GM21576 (cell line): Measurements from ENCODE around the gene MYO9A.
"Not testable (repeated sequence)": the region's sequence is repeated elsewhere in the genome, so short reads cannot be mapped to it uniquely, and the experiment has no call there.

Source experiments
- ATAC-seq: cut with Tn5 transposase; IDR thresholded peaks from one replicate; pipeline ENCODE4 v1.9.1; 2021; ENCODE audit warnings: mild to moderate bottlenecking, moderate library complexity; ENCODE audit not compliant: unreplicated experiment

MYO9A gene

DNA sequence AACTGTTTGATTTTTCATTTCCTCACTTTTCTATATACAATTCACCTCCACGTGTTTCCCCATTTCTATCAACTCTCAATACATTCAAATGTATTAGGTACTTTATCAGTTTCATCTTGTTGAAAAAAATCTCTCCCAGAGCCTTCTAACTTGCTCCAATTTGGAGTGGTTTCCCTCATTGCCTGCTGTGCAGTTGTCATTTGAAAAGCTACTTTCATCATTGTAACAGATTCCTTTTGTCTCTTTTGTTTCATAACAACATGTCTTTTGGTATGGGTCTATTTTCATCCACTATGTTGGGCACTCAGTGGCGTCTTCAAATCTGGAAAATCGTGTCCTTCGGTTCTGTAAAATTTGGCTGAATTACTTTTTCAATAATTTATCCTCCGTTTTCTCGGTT, 232.6 kb downstream of the MYO9A start:
- ATAC-seq: no peak

DNA sequence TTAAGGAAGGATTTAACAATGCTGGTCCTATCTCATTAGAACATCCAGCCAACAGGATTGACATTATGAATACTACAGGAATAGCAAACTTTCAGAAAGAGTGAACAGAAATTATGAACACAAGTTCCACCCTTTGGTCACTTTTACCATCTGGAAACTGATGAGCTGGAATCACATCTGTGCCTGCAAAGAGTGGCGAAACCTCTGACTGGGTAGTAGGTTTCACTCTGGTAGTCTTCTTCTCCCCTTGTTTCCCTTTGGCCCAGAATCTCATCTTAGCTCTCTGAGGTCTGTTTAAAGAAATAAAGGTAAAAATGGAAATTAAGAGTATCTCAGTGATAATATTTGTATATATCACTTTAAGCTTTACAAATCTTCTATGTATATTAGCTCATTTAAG, 234.5 kb downstream of the MYO9A start:
- ATAC-seq: no peak

DNA sequence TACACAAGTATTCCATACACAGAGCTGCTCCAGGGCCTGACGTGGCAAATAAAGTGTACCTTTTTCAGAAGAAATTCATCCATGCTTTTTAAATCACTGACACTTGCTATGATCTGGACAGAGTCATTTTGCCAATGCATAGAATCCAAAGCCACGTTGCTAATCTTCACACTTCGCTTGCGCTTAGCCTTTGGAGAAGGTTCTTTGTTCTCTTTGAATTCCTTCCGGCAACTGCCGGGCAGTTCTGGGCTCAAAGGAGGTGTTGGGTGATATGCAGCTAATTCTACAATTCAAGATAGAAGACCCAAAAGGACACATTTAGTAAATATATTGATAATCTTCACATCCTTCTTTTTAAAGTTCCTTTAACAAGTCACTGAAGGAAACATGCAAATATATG, 237.7 kb downstream of the MYO9A start:
- no peak for ATAC-seq

DNA sequence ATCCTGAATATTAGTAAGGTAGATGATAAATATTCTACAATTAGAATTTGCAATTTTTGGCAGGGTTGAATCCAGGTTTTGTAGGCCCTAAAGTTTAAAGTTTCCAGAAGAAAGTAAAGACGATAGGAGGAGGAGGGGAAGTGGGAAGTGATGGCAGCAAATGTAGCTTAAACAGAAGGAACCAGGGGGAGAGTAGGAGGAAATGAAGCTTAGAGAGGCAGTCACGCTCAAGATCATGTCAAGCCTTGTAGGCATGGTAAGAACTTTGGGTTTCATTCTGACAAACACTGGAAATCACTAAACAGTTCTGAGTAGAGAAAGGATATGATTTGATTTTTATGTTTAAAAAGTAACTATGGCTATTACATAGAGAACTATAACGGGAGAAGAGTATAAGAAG, 243.7 kb downstream of the MYO9A start:
- ATAC-seq: no peak

DNA sequence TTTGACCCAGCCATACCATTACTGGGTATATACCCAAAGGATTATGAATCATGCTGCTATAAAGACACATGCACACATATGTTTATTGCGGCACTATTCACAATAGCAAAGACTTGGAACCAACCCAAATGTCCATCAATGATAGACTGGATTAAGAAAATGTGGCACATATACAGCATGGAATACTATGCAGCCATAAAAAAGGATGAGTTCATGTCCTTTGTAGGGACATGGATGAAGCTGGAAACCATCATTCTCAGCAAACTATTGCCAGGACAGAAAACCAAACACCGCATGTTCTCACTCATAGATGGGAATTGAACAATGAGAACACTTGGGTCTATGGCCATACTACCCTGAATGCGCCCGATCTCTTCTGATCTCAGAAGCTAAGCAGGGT, 259.7 kb downstream of the MYO9A start:
- ATAC-seq: not testable (repeated sequence)

DNA sequence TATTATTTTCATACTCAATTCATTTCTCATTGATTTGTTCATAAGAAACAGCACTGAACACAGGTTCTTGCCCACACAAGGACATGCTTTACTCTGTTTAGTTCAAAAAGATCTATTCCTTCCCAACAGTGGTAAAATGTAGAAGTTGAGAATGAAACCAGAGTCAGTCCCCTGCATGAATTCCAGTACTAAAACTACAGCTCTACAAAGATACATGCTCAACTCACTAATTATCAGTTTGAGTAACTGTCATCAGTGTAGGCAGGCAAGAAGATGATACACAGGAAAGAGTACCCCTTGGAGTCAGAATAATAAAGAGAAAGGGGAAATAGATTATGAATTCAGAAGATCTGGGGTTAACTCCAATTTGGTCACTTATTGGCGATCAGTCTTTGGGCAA, 264.4 kb downstream of the MYO9A start:
- ATAC-seq: no peak

DNA sequence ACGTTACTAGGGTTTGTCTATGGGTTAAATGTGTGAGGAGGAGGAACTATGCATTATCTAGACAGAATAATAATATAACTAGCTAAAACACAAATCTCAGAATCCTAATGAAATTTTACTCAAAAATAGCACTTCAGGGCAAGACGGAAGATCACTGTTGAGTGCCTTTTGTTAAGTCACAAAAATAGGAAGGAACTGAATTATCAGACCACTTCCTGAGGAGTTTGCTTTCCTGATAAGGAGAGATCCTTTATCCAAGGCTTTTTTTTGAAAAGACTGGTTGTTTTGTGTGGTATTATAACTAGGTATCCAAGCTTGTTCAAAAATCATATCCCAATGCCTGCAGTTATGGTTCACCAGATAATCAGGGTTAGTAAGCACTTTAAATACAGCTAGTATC, 273.0 kb downstream of the MYO9A start:
- ATAC-seq: no peak

DNA sequence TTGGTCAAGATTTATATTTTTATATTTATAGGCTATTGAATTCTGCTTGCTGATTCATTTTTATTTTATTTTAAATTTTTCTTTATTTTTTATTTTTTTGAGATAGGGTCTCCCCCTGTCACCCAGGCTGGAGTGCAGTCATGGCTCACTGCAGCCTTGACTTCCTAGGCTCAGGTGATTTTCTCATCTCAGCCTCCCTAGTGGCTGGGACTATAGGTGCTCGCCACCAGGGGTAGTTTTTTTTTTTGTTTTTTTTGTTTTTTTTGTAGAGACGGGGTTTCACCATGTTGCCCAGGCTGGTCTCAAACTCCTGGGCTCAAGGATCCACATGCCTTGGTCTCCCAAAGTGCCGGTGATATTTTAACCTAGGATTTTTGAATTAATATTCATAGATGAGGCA, 276.4 kb downstream of the MYO9A start:
- no peak for ATAC-seq

DNA sequence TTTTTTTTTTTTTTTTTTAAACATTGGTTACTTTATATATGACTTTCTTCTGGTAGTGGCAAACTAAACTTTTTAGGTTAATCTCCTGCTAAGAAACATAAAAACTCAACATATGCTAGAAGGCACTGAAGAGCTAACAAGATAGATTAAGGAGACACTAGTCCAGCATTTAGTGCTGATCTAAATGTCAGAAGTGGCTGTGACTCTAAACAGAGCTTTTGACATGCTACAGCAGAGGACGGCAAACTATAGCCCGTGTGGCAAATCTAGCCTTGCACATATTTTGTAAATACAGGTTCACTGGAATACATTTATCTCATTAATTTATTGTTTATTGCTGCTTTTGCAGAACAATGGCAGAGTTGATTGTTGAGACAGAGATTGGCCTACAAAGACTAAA, 287.0 kb downstream of the MYO9A start:
- no peak for ATAC-seq

DNA sequence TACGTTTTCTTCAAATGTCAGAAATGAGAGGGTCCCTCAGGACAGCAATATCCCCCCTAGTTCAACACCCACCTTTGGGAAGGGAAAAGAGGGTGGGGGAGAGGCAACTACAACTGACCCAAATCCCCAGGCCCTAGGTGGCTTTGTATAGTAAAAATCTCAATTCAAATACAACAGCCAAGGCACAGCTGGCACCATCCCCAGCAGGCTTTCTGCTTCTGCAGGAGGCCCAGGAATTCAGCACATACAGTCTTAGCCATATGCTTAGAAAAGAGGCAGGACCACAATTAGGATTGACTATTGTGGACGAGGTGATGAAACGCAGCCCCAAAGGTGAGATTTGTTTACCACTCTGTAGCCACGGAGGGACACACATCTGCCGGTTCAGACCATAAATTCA, 291.8 kb downstream of the MYO9A start:
- no peak for ATAC-seq

DNA sequence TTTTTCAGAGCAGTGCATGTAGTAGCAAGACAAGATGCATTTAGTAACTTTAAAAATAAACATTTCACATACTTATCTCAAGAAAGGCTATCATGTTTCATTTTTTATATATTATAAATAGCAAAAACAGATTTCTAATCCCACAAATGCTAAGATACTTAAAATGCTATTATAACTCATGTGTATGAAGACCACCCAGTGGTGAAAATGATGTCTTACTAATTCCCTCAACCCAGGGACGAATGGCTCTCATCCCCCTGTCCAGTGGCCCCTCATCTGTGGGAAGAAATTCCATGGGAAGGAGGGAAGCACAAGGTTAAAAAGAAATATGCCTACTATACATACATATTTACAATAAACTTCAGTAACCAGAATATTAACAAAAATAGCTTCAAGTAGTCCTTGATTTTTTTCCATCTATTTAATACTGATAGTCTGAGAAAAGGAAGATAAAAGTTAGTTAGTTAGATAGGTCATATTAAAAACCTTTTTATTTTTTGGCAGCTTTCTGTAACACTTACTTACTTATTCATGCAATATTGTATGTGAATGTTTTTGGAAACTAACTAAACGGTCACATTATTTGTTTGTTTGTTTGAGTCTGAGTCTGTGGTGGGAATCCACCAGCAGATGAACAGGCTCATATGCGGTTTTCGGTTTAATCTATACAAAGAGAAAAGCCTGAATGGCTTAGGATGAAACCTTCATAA, 292.8 kb downstream of the MYO9A start:
- ATAC-seq: no peak

DNA sequence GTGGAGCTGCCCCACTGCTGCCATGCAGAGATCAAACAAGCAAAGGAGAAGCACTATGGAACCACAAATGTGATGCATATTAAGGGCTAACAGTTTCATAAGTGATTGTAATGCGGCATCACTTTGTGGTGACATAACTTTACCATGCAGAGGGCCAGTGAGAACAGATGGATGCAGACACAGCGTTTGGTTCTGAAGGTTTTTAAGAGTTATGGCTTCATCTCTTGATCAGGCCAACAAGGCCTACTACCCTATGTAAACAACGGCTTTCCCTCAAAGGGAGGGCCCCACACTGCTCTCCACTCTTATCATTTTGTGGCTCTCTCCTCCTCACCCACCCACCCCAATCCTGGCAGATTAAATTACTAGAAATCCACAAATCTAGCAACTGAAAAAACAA, 294.1 kb downstream of the MYO9A start:
- ATAC-seq: no peak

DNA sequence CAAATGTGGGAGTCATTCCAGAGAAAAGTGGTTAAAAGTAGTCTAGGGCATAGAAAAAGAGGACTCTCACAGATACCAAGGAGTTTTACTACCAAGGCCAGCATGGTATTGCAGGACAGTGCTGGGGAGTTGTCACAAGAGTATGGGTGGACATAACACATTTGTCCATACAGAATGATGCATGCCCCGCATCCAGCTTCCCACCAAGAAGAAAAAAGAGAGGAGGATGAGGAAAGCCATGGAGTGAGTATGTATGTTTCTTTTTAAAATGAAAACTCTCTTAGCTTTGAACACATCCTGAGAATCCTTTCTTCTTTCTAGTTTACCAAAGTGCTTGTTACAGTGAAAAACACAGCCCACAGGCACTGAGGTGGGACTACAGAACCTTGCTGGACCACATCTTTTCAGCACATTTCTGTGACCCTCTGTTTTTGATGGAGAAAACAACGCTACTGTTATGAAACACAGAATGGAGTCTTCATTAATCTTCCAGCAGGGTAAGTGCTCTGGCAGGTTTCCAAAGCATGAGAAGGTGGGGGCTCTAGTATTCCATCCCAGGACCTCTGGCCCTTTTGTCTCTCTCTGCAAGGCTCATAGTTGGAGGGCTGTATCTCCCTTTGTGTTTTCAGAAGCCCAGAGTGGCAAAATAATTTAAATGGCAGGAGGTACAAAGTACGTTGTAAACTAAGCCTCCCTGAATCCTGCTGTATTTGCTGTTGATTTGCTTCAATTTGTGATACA, 294.9 kb downstream of the MYO9A start:
- no peak for ATAC-seq

DNA sequence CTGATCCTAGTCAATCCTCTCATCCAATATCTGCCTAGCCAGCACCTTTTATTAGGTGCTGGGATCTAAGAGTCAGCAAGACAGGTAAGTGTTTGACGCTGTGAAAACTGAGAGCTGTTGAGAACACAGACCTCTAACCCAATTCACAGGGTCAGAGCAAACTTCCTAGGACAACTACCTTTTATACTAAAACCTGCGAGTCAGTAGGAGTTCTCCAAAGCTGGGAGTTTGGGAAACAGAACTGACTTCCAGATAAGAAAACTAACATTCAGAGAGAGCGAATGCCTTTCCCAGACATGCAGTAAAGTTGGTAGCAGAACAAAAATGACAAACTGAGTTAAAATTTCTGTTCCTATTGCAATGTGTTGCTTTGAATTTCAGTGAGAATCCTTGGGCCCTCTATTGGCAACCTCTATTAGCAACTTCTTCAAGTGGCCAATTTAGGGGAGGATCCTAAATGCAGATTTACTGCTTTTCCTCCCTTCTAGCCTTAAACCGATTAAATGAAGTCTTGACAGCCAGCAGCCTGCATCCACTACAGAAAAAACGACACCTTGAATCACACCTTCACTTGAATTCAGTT, 296.3 kb downstream of the MYO9A start:
- no peak for ATAC-seq

DNA sequence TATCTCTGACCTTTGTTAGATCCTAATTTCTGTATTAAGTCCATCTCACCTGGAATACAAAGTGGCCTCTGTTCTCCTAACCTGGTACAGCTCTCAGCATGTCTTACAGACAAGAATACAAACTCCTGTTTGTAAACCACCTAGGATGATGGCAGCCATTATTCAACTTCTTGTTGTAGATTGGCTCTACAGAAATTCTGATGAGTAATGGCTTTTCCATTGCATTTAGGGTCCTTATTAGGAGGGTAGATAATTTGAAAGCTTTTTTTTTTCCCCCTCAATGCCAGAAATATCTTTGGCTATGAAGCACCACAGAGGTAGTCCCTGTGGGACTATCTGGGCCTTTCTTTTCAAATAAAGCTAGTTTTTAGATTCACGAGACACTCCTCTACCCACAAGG, 297.8 kb downstream of the MYO9A start:
- no peak for ATAC-seq

DNA sequence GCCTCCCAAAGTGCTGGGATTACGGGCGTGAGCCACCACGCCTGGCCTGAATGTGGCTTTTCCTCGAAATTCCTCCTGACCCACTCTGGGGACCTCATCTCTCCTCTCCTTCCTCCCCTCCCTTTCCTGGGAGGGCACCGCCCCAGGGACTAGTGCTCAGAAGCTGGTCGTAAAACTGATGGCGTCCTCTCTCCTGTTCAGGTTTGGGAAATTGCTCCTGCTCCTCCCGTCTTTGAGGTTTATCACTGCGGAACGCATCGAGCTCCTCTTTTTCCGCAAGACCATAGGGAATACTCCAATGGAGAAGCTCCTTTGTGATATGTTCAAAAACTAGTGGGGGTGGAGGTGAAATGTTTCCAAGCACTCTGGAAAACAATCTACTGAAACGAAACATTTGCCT, 300.6 kb downstream of the MYO9A start:
- no peak for ATAC-seq

DNA sequence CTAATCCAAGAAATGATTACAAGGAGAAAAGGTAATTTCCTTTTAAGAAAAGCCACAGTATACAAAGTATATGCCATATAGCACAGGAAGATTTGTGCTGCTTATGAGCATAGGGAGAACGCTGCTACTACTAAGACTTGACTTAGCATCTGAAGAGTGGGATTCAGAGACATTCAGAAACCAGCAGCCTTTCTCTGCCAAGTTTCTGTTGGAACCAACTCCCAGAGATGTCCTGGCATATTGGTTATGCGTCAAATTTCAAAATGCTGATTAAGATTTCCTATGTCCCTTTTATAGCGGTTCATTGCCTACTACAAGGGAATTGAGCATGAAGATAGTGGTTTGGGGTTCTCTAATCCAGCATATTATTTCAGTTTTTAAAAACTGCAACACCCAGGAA, 302.6 kb downstream of the MYO9A start:
- ATAC-seq: no peak

DNA sequence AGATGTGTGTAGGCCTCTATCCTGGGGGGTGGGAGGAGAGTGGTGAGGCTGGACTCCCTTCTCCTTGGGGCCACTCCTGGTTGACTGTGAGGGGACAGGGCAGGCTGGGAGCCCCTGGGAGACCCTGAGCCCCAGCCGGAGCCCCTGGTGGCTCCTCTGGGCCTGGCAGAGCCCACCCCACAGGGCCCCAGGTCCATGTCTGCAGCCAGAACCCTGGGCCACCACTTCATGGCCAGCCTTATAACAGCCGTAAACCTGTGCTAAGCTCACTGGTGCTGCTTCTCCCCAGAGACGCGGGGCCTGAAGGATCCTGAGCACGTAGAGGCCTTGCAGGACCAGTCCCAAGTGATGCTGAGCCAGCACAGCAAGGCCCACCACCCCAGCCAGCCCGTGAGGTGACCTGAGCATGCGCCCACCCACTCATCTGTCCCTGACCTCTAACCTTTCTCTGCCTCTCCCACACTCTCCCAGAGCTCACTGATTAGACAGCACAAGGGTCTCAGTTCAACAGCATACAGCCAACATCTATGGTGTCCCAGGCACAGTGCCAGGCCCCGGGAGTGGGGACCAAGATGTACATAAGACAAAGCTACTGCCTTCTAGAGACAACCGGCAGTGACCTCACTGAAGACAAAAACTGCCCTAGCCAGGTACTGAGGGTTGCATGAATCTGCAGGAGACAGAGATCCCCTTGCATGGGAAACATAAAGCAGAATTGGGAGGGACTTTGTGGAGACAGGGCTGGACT, 304.1 kb downstream of the MYO9A start:
- ATAC-seq: no peak

DNA sequence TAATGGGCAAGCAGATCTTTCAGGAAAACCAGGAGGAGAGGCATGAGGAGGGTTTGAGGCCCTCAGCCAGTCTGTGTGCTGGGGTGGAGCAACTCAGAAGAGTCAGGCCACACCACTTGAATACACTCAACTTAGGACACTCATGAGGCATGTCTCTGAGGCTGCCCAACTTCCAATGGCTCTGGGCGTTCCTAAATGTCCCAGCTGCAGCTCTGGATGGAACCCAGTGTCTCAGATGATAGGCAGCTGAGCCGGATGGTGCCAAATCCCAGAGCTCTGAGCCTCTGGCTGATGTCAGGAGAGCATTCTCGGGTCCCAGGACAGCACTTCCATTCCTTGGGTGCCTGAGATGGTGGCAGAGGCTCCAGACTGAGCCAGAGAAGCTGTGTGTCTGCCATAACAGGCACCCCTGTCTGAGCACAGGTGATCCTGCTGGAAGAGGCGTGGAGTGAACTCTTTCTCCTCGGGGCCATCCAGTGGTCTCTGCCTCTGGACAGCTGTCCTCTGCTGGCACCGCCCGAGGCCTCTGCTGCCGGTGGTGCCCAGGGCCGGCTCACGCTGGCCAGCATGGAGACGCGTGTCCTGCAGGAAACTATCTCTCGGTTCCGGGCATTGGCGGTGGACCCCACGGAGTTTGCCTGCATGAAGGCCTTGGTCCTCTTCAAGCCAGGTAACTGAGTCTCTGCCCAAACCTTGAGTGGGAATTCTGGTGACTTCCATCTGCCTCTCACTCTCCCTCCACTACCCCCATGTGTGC, 304.8 kb downstream of the MYO9A start:
- no peak for ATAC-seq

DNA sequence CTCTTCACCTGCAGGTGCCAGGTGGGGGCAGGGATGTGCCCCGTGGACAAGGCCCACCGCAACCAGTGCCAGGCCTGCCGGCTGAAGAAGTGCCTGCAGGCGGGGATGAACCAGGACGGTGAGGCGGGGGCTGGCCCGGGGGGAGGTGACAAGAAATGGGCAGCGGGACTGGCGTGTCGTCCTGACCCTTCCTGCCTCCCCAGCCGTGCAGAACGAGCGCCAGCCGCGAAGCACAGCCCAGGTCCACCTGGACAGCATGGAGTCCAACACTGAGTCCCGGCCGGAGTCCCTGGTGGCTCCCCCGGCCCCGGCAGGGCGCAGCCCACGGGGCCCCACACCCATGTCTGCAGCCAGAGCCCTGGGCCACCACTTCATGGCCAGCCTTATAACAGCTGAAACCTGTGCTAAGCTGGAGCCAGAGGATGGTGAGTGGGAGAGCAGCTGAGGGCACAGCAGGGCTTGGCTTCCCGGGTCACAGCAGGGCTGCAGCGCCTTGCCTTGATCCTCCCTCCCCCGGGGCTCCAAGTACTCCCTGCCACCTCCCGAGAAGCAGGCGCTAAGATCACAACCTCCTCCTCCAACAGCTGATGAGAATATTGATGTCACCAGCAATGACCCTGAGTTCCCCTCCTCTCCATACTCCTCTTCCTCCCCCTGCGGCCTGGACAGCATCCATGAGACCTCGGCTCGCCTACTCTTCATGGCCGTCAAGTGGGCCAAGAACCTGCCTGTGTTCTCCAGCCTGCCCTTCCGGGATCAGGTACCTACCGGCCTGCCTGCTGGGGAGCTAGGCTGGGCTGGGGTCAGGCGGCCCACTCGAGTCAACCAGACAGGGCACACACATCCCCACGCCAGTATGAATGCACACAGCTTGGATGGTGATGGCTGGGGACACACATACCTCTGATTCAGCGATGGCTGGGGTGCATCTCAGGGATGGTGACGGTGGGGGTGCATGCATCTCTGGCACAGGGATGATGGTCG, 305.9 kb downstream of the MYO9A start:
- ATAC-seq: no peak
